CD14-positive monocyte (primary cell): ENCODE measurements around the gene GPA33. TPM values are rescaled to one million over a fixed set of nuclear protein-coding genes. Genes with fewer than 3 reads are reported as not detected.
A peak's percentile ranks its signal among the peaks of the same experiment; 100 is the strongest.

ENCODE experiments used
- DNase-seq, 3 donors: peaks; one replicate each; pipeline ENCODE4 v3.0.0-alpha.2; 2011 to 2022
- H2AFZ ChIP-seq: 2 replicates; pipeline ENCODE4 v1.6.0; 2012; ENCODE audit warnings: mild to moderate bottlenecking, low read depth, low read length, inconsistent platforms; ENCODE audit not compliant: insufficient read depth, poor library complexity, severe bottlenecking
- H3K27ac ChIP-seq, 2 donors: 1 replicate in 1 of 2; 2 replicates in 1 of 2; pipeline ENCODE4 v1.5.1; 2012 to 2013; ENCODE audit warnings: low read length in 2 of 2, control low read depth in 1 of 2, inconsistent platforms in 1 of 2, low read depth in 1 of 2, mild to moderate bottlenecking in 1 of 2
- H3K27me3 ChIP-seq, 2 donors: one replicate each; pipeline versions ENCODE4 v1.6.0 to v1.6.1; 2011 to 2013; ENCODE audit warnings: low read length in 2 of 2; ENCODE audit not compliant: control insufficient read depth in 2 of 2, insufficient read depth in 2 of 2
- H3K36me3 ChIP-seq, 2 donors: replicated peaks in 1 of 2; 1 replicate in 1 of 2; 2 replicates in 1 of 2; pipeline versions ENCODE4 v1.5.1 to v1.6.1; 2012 to 2013; ENCODE audit warnings: low read length in 2 of 2, control low read depth in 1 of 2, inconsistent platforms in 1 of 2, mild to moderate bottlenecking in 1 of 2; ENCODE audit not compliant: insufficient read depth in 2 of 2, control insufficient read depth in 1 of 2
- H3K4me1 ChIP-seq, 2 donors: 1 replicate in 1 of 2; 2 replicates in 1 of 2; pipeline versions ENCODE4 v1.5.1 to v1.6.1; 2012 to 2013; ENCODE audit warnings: low read length in 2 of 2, control low read depth in 1 of 2, inconsistent platforms in 1 of 2, mild to moderate bottlenecking in 1 of 2, moderate library complexity in 1 of 2; ENCODE audit not compliant: insufficient read depth in 2 of 2, control insufficient read depth in 1 of 2
- H3K4me2 ChIP-seq: replicated peaks from 2 replicates; pipeline ENCODE3; 2012; ENCODE audit warnings: low read length, moderate library complexity, mild to moderate bottlenecking; ENCODE audit not compliant: poor library complexity, severe bottlenecking; ENCODE audit errors: extremely low read depth
- H3K4me3 ChIP-seq, 3 experiments: fragments of 200-600 bp in 1 of 3; sonication (generic) in 1 of 3; replicated peaks in 1 of 3; 1 replicate in 2 of 3; 2 replicates in 1 of 3; pipeline ENCODE4 v1.5.1; 2011 to 2013; ENCODE audit warnings: low read length in 3 of 3, mild to moderate bottlenecking in 3 of 3, control low read depth in 2 of 3, low read depth in 2 of 3, inconsistent platforms in 1 of 3, moderate library complexity in 1 of 3
- H3K79me2 ChIP-seq: 2 replicates; pipeline ENCODE4 v1.6.0; 2012; ENCODE audit warnings: mild to moderate bottlenecking, control low read depth, inconsistent platforms, low read length, moderate library complexity; ENCODE audit not compliant: insufficient read depth
- H3K9ac ChIP-seq: 2 replicates; pipeline ENCODE4 v1.6.0; 2017; ENCODE audit warnings: low read length, mild to moderate bottlenecking; ENCODE audit not compliant: insufficient read depth, poor library complexity, severe bottlenecking
- H3K9me3 ChIP-seq, 2 donors: replicated peaks in 1 of 2; 1 replicate in 1 of 2; 2 replicates in 1 of 2; pipeline versions ENCODE4 v1.5.1 to v1.6.1; 2012 to 2013; ENCODE audit warnings: low read length in 2 of 2, control low read depth in 1 of 2; ENCODE audit not compliant: control insufficient read depth in 1 of 2, insufficient read depth in 1 of 2
- H4K20me1 ChIP-seq: 2 replicates; pipeline ENCODE4 v1.6.0; 2012; ENCODE audit warnings: mild to moderate bottlenecking, low read length, control low read depth, moderate library complexity; ENCODE audit not compliant: insufficient read depth
- H3K27ac Mint-ChIP-seq, 7 donors: one replicate each; pipeline ENCODE4 v1.8.0; 2020; ENCODE audit warnings: mild to moderate bottlenecking in 7 of 7, mixed read lengths in 7 of 7, moderate library complexity in 6 of 7, inconsistent platforms in 2 of 7
- H3K27me3 Mint-ChIP-seq, 3 donors: one replicate each; pipeline ENCODE4 v1.8.0; 2021 to 2022; ENCODE audit warnings: low read depth in 3 of 3, mild to moderate bottlenecking in 3 of 3, mixed read lengths in 3 of 3, moderate library complexity in 3 of 3, inconsistent platforms in 1 of 3
- H3K36me3 Mint-ChIP-seq, 2 donors: one replicate each; pipeline ENCODE4 v1.8.0; 2020; ENCODE audit warnings: mixed read lengths in 2 of 2, inconsistent platforms in 1 of 2, mild to moderate bottlenecking in 1 of 2
- H3K4me1 Mint-ChIP-seq: one replicate; pipeline ENCODE4 v1.8.0; 2020; ENCODE audit warnings: mild to moderate bottlenecking, mixed read lengths
- H3K4me3 Mint-ChIP-seq, 2 donors: one replicate each; pipeline ENCODE4 v1.8.0; 2020; ENCODE audit warnings: mild to moderate bottlenecking in 2 of 2, mixed read lengths in 2 of 2, moderate library complexity in 1 of 2
- H3K9me3 Mint-ChIP-seq, 7 donors: one replicate each; pipeline ENCODE4 v1.8.0; 2020 to 2022; ENCODE audit warnings: mixed read lengths in 7 of 7, mild to moderate bottlenecking in 6 of 7, moderate library complexity in 6 of 7, inconsistent platforms in 2 of 7
- CTCF ChIP-seq: fragments of 200-600 bp; IDR thresholded peaks from one replicate; pipeline ENCODE4 v1.8.0; 2022; ENCODE audit warnings: antibody characterized with exemption, mild to moderate bottlenecking
- WGBS: methylation state at CpG from one replicate; pipeline ENCODE4 v1.1.5; 2013; ENCODE audit warnings: missing lambda C conversion rate; ENCODE audit not compliant: insufficient coverage; 5-methylcytosine and 5-hydroxymethylcytosine counted together
- intact Hi-C, 2 donors: fragments of 100-400 bp; cut with micrococcal nuclease; formaldehyde crosslinking; loops; one replicate each; pipeline versions ENCODE4 v1.15.0 to v1.15.1; 2023
- polyA plus RNA-seq, 3 donors: library from polyadenylated mRNA; depleted of rRNA in 1 of 3; unstranded in 2 of 3; stranded (reverse) in 1 of 3; fragments of 300-500 nt in 2 of 3; fragments of >200 nt in 1 of 3; fragmentation: Illumina TruSeq in 2 of 3; gene quantifications; 1 replicate in 2 of 3; 2 replicates in 1 of 3; pipeline ENCODE4 v1.2.3, GENCODE V29; 2012 to 2021

Gene GPA33
- polyA plus RNA-seq, 3 donors: 0.84 to 1.8 (median 1.8) TPM

- no CpG with 5 or more reads among the region's 4 CpGs for WGBS
- Histone ChIP-seq H3K36me3 (no peaks in the 10 kb centered on the region), H3K27me3 (no peaks in the 10 kb centered on the region), H3K27ac (no peak overlapping the region), H2AFZ (no peak overlapping the region), H3K4me2 (no peak overlapping the region), H3K9ac (no peak overlapping the region), H3K4me1 (no peaks in the 10 kb centered on the region), H3K9me3 (no peaks in the 10 kb centered on the region), H3K4me3 (no peak overlapping the region), H4K20me1 (no peaks in the 10 kb centered on the region), H3K79me2 (no peaks in the 10 kb centered on the region)
- Mint-ChIP-seq H3K27me3 (peaks cover 0 to 7% (median 5%) of the 10 kb centered on the region in 3 donors), H3K36me3 (no peaks in the 10 kb centered on the region), H3K4me1 (no peaks in the 10 kb centered on the region), H3K9me3 (peaks cover 0 to 1% (median 0%) of the 10 kb centered on the region in 7 donors), H3K27ac (peak overlapping the region in 1 of 7 donors; percentile 9), H3K4me3 (no peak overlapping the region)
- no peak for TF ChIP-seq CTCF
- no peak for DNase-seq
- intact Hi-C loops: no loop called here
Observed at GRCh38 chr1:167130829-167131510, 40.8 kb upstream of the GPA33 start.

- H3K4me1 ChIP-seq: no peaks in the 10 kb centered on the region
- intact Hi-C loops: no loop called here
- no peaks in the 10 kb centered on the region for H3K79me2 ChIP-seq
- H3K4me3 Mint-ChIP-seq: no peak overlapping the region
- H3K27ac Mint-ChIP-seq: peak overlapping the region in 2 of 7 donors; percentile 9 to 32
- DNase-seq: no peak
- H3K4me3 ChIP-seq: no peak overlapping the region
- TF ChIP-seq CTCF: no peak
- 86% methylated on average over 17 of the region's 17 CpGs for WGBS
- H4K20me1 ChIP-seq: no peaks in the 10 kb centered on the region
- no peak overlapping the region for H2AFZ ChIP-seq
- no peak overlapping the region for H3K9ac ChIP-seq
- H3K4me1 Mint-ChIP-seq: no peaks in the 10 kb centered on the region
- H3K4me2 ChIP-seq: no peak overlapping the region
- H3K27me3 Mint-ChIP-seq: peaks cover 0 to 5% (median 5%) of the 10 kb centered on the region in 3 donors
- H3K36me3 Mint-ChIP-seq: no peaks in the 10 kb centered on the region
- H3K9me3 Mint-ChIP-seq: peaks cover 0 to 2% (median 0%) of the 10 kb centered on the region in 7 donors
- H3K9me3 ChIP-seq: no peaks in the 10 kb centered on the region
- H3K27me3 ChIP-seq: no peaks in the 10 kb centered on the region
- no peaks in the 10 kb centered on the region for H3K36me3 ChIP-seq
- H3K27ac ChIP-seq: no peak overlapping the region
Observed at GRCh38 chr1:167128261-167129227, 38.4 kb upstream of the GPA33 start.
